Parathyroid adenoma (tissue), 2 donors: ENCODE results near the gene ITSN1.

Experiments used
- H2AFZ ChIP-seq: fragments of 300-600 bp; sonication (generic); one replicate; pipeline ENCODE4 v1.7.0; 2017; ENCODE audit warnings: antibody characterized with exemption, mild to moderate bottlenecking
- H3K27ac ChIP-seq: fragments of 300-600 bp; sonication (generic); one replicate; pipeline ENCODE4 v1.7.0; 2017
- H3K27me3 ChIP-seq: fragments of 300-600 bp; sonication (generic); one replicate; pipeline ENCODE4 v1.7.0; 2017; ENCODE audit warnings: low read length; ENCODE audit not compliant: control insufficient read depth, insufficient read depth
- H3K36me3 ChIP-seq: fragments of 300-600 bp; sonication (generic); one replicate; pipeline ENCODE4 v1.7.0; 2017; ENCODE audit warnings: low read length; ENCODE audit not compliant: control insufficient read depth, insufficient read depth
- H3K4me1 ChIP-seq: fragments of 300-600 bp; sonication (generic); one replicate; pipeline ENCODE4 v1.7.0; 2017; ENCODE audit warnings: control low read depth
- H3K4me2 ChIP-seq: fragments of 300-600 bp; sonication (generic); one replicate; pipeline ENCODE4 v1.7.0; 2017; ENCODE audit warnings: low read length
- H3K4me3 ChIP-seq: fragments of 300-600 bp; sonication (generic); one replicate; pipeline ENCODE4 v1.7.0; 2017; ENCODE audit warnings: low read depth, low read length
- H3K79me2 ChIP-seq: fragments of 300-600 bp; sonication (generic); one replicate; pipeline ENCODE4 v1.7.0; 2017; ENCODE audit warnings: control low read depth
- H3K9ac ChIP-seq: fragments of 300-600 bp; sonication (generic); one replicate; pipeline ENCODE4 v1.7.0; 2017; ENCODE audit warnings: mild to moderate bottlenecking
- H3K9me3 ChIP-seq: fragments of 300-600 bp; sonication (generic); one replicate; pipeline ENCODE4 v1.7.0; 2017; ENCODE audit warnings: low read length; ENCODE audit not compliant: control insufficient read depth
- TF ChIP-seq, protein P1 (sequence below): fragments of 300-600 bp; sonication (generic); IDR thresholded peaks from one replicate; pipeline ENCODE4 v1.7.0; 2017; ENCODE audit warnings: antibody characterized with exemption, mild to moderate bottlenecking
- donor health status: primary hyperparathyroidism.

ITSN1 gene

DNA sequence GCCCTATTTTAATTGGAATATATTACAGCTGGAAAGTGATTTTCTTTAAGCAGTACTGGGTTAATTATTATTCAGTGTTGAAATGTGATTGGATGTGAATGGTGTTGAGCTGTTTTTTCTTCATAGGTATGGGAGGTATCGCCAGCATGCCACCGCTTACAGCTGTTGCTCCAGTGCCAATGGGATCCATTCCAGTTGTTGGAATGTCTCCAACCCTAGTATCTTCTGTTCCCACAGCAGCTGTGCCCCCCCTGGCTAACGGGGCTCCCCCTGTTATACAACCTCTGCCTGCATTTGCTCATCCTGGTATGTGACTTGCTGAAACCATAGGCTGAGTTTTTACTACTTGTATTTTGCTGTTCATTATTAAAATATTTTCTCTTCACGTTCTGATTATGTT, 107.7 kb downstream of the ITSN1 start:
- H3K27me3 ChIP-seq, result no peaks in the 10 kb centered on the region
- H2AFZ ChIP-seq, result no peak overlapping the region
- TF ChIP-seq, protein P1, sequence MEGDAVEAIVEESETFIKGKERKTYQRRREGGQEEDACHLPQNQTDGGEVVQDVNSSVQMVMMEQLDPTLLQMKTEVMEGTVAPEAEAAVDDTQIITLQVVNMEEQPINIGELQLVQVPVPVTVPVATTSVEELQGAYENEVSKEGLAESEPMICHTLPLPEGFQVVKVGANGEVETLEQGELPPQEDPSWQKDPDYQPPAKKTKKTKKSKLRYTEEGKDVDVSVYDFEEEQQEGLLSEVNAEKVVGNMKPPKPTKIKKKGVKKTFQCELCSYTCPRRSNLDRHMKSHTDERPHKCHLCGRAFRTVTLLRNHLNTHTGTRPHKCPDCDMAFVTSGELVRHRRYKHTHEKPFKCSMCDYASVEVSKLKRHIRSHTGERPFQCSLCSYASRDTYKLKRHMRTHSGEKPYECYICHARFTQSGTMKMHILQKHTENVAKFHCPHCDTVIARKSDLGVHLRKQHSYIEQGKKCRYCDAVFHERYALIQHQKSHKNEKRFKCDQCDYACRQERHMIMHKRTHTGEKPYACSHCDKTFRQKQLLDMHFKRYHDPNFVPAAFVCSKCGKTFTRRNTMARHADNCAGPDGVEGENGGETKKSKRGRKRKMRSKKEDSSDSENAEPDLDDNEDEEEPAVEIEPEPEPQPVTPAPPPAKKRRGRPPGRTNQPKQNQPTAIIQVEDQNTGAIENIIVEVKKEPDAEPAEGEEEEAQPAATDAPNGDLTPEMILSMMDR, result no peak
- H3K9me3 ChIP-seq, result no peaks in the 10 kb centered on the region
- no peak overlapping the region for H3K4me2 ChIP-seq
- H3K4me1 ChIP-seq, result no peaks in the 10 kb centered on the region
- no peak overlapping the region for H3K27ac ChIP-seq
- no peak overlapping the region for H3K4me3 ChIP-seq
- no peaks in the 10 kb centered on the region for H3K36me3 ChIP-seq
- H3K9ac ChIP-seq, result no peak overlapping the region
- H3K79me2 ChIP-seq, result no peaks in the 10 kb centered on the region

DNA sequence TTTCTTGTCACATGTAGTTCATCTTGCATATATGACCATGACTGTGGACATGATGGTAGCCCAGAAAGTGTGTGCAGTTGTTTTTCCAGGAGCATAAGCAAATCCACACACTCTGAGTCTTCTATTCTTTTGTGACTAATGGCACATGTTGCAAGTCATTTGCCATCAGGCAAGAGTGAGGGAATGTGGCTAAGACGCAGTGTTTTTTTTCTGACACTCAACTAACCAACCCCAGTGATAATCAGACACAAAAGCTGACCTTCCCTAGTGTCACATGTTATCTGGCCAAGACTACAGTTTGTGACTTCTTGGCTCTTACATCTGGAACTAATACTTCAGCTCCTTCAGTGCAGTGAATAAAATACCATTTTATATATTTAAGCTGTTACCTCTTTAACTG, 108.8 kb downstream of the ITSN1 start:
- H3K4me3 ChIP-seq, result no peak overlapping the region
- no peak overlapping the region for H2AFZ ChIP-seq
- H3K79me2 ChIP-seq, result no peaks in the 10 kb centered on the region
- H3K9ac ChIP-seq, result no peak overlapping the region
- H3K9me3 ChIP-seq, result no peaks in the 10 kb centered on the region
- H3K27ac ChIP-seq, result no peak overlapping the region
- H3K4me1 ChIP-seq, result no peaks in the 10 kb centered on the region
- no peaks in the 10 kb centered on the region for H3K27me3 ChIP-seq
- H3K4me2 ChIP-seq, result no peak overlapping the region
- no peaks in the 10 kb centered on the region for H3K36me3 ChIP-seq
- TF ChIP-seq, protein P1, result no peak

DNA sequence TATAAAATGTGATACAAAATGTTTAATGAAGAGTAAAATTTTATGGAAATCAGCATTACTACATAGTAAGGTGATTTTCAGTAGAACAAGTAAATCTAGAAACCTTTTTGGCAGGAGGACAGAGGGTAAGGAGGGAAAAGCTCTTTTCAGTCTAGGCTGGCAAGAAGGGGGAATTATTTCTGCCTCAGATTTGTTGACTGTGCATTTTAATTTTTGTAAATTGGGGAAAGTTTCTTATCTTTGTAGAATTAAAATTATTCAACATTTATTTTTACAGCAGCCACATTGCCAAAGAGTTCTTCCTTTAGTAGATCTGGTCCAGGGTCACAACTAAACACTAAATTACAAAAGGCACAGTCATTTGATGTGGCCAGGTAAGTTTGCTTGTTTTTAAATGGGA, 109.2 kb downstream of the ITSN1 start:
- Histone ChIP-seq H3K36me3 (no peaks in the 10 kb centered on the region), H2AFZ (no peak overlapping the region), H3K79me2 (no peaks in the 10 kb centered on the region), H3K9me3 (no peaks in the 10 kb centered on the region), H3K4me1 (no peaks in the 10 kb centered on the region), H3K27ac (no peak overlapping the region), H3K4me3 (no peak overlapping the region), H3K27me3 (no peaks in the 10 kb centered on the region), H3K9ac (no peak overlapping the region), H3K4me2 (no peak overlapping the region)
- TF ChIP-seq, protein P1, result no peak

DNA sequence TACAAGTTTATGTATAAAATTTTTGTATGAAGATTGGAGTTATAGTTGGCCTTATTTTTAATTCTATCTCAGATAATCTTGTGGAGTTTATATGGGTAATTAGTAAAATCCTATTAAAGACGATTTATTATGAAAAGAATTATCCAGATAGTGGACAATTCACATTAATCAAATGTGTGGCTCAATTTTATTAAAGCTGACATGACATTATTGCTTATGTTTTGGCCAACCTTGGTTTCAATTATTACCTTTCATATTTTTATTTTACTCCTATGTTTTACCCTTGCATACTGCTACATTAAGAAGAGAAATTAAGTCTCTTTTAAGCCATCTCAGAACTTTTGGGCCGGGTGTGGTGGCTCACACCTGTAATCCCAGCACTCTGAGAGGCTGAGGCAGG, 110.0 kb downstream of the ITSN1 start:
- Histone ChIP-seq H3K9ac (no peak overlapping the region), H3K4me1 (no peaks in the 10 kb centered on the region), H3K79me2 (no peaks in the 10 kb centered on the region), H3K36me3 (no peaks in the 10 kb centered on the region), H3K9me3 (no peaks in the 10 kb centered on the region), H3K27me3 (no peaks in the 10 kb centered on the region), H3K4me3 (no peak overlapping the region), H3K4me2 (no peak overlapping the region), H3K27ac (no peak overlapping the region), H2AFZ (no peak overlapping the region)
- TF ChIP-seq, protein P1, result no peak

DNA sequence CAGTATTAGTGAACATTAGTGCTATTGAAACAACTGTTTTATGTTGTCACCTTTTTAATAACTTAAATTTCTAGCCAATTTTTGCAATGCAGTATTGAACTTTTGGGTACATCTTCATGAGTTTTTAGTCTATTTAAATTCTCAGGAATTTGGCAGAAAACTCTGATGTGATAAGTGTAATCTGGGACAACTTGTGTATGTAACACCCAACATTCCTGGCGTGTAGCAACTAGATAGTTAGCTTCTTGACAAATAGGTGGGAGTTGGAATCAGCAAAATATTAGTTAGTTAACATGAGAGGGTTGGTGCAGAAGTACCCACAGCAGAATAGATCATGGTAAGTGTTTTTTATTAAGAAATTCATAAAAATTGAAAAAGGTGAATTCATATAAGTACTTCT, 111.6 kb downstream of the ITSN1 start:
- no peak overlapping the region for H3K27ac ChIP-seq
- TF ChIP-seq, protein P1, result no peak

More for the DNA sequence above, 111.6 kb downstream of the ITSN1 start:
- no peak overlapping the region for H3K9ac ChIP-seq
- no peaks in the 10 kb centered on the region for H3K9me3 ChIP-seq
- no peaks in the 10 kb centered on the region for H3K4me1 ChIP-seq
- H3K4me2 ChIP-seq, result no peak overlapping the region
- H3K79me2 ChIP-seq, result no peaks in the 10 kb centered on the region
- H3K27me3 ChIP-seq, result no peaks in the 10 kb centered on the region
- H3K4me3 ChIP-seq, result no peak overlapping the region
- H3K36me3 ChIP-seq, result no peaks in the 10 kb centered on the region
- no peak overlapping the region for H2AFZ ChIP-seq
